HepG2 (cell line): ENCODE data around the gene F12. TPM values are rescaled to one million over a fixed set of nuclear protein-coding genes. Genes with fewer than 3 reads are reported as not detected.

Experiments used
- ATAC-seq: fragments of 200-7000 bp; cut with Tn5 transposase; 3 replicates; pipeline ENCODE4 v1.9.1; 2020; ENCODE audit warnings: mild to moderate bottlenecking, moderate library complexity
- BruUV-seq: library from RNA; stranded (reverse); fragments of 400-500 nt; replicated peaks from 2 replicates; lab custom pipeline; 2021; lab: Mats Ljungman, UMichigan
- CTCF ChIA-PET: fragments of 300-600 bp; formaldehyde crosslinking; extraction: SDS; loops from one replicate; lab custom pipeline; 2021; ENCODE audit warnings: low total read pairs, inconsistent platforms, low intra/inter-chr PET ratio; lab: Yijun Ruan, JAX
- POLR2A ChIA-PET: fragments of 350-600 bp; sonication (Branson Sonifier 250); formaldehyde crosslinking; loops from one replicate; lab custom pipeline; 2020; ENCODE audit warnings: antibody characterized with exemption, inconsistent platforms; lab: Yijun Ruan, JAX
- DNase-seq: peaks from one replicate; pipeline ENCODE4 v3.0.0-alpha.2; 2015; ENCODE audit warnings: low spot score
- FAIRE-seq: peaks from 3 replicates; lab custom pipeline; 2011; peaks lifted over from hg19 to GRCh38; lab: Jason Lieb, UNC
- H2AFZ ChIP-seq: one replicate; pipeline ENCODE4 v1.6.1; 2011; ENCODE audit warnings: low read length, inconsistent platforms
- H3K27ac ChIP-seq: fragments of 300-600 bp; 3 replicates; pipeline ENCODE4 v1.8.0; 2011; ENCODE audit warnings: mixed run types, mild to moderate bottlenecking, mixed read lengths, low read length, inconsistent platforms; ENCODE audit not compliant: insufficient read depth; ENCODE audit errors: extremely low read length
- H3K27me3 ChIP-seq, 2 experiments: fragments of 200-600 bp in 1 of 2; 2 replicates in 1 of 2; 3 replicates in 1 of 2; pipeline versions ENCODE4 v1.6.0 to v1.8.0; 2011; ENCODE audit warnings: low read length in 2 of 2, mild to moderate bottlenecking in 2 of 2, moderate library complexity in 2 of 2, inconsistent platforms in 1 of 2; ENCODE audit not compliant: insufficient read depth in 2 of 2, control insufficient read depth in 1 of 2
- H3K36me3 ChIP-seq, 2 experiments: fragments of 200-600 bp in 1 of 2; replicated peaks in 1 of 2; 2 replicates in 1 of 2; 3 replicates in 1 of 2; pipeline versions ENCODE4 v1.5.1 to v1.8.0; 2011; ENCODE audit warnings: low read length in 2 of 2, inconsistent platforms in 1 of 2; ENCODE audit not compliant: insufficient read depth in 2 of 2, control insufficient read depth in 1 of 2
- H3K4me1 ChIP-seq: 2 replicates; pipeline ENCODE4 v1.5.1; 2012; ENCODE audit warnings: low read length, inconsistent platforms; ENCODE audit not compliant: insufficient read depth
- H3K4me2 ChIP-seq: 2 replicates; pipeline ENCODE4 v1.6.0; 2011; ENCODE audit warnings: low read depth, low read length, inconsistent platforms
- H3K4me3 ChIP-seq, 3 experiments: fragments of 200-600 bp in 1 of 3; sonication (generic), shearing (Covaris generic) in 1 of 3; replicated peaks in 1 of 3; 2 replicates each; pipeline ENCODE4 v1.5.1; 2011 to 2016; ENCODE audit warnings: low read length in 3 of 3, inconsistent platforms in 2 of 3, low read depth in 2 of 3, mild to moderate bottlenecking in 2 of 3, control low read depth in 1 of 3, mixed read lengths in 1 of 3; ENCODE audit not compliant: insufficient read depth in 1 of 3
- H3K79me2 ChIP-seq: one replicate; pipeline ENCODE4 v1.6.1; 2011; ENCODE audit warnings: low read length, inconsistent platforms; ENCODE audit not compliant: insufficient read depth
- H3K9ac ChIP-seq: 2 replicates; pipeline ENCODE4 v1.6.0; 2011; ENCODE audit warnings: mild to moderate bottlenecking, low read depth, low read length, inconsistent platforms; ENCODE audit not compliant: insufficient read depth
- H3K9me3 ChIP-seq: 2 replicates; pipeline ENCODE4 v1.5.1; 2012; ENCODE audit warnings: mild to moderate bottlenecking, low read length
- H4K20me1 ChIP-seq: 2 replicates; pipeline ENCODE4 v1.6.0; 2011; ENCODE audit warnings: inconsistent platforms, mild to moderate bottlenecking, low read length, moderate library complexity; ENCODE audit not compliant: insufficient read depth
- CREBL2 ChIP-seq: sonication (generic); formaldehyde crosslinking; IDR thresholded peaks from 2 replicates; pipeline ENCODE4 v1.8.1; 2023; ENCODE audit warnings: missing genetic modification reagents, mild to moderate bottlenecking, borderline replicate concordance
- JUND ChIP-seq: sonication (generic); formaldehyde crosslinking; IDR thresholded peaks from 2 replicates; pipeline ENCODE4 v1.8.0; 2022; ENCODE audit warnings: mild to moderate bottlenecking, missing genetic modification reagents
- MAF1 ChIP-seq: sonication (generic); formaldehyde crosslinking; IDR thresholded peaks from 2 replicates; pipeline ENCODE4 v1.5.0; 2020; ENCODE audit warnings: missing genetic modification reagents, borderline replicate concordance
- PAF1 ChIP-seq: IDR thresholded peaks from 2 replicates; pipeline ENCODE4 v1.6.1; 2016; ENCODE audit warnings: missing genetic modification reagents, missing compliant biosample characterization
- PRPF4 ChIP-seq: fragments of 200-400 bp; formaldehyde crosslinking; IDR thresholded peaks from 2 replicates; pipeline ENCODE4 v1.6.1; 2016; ENCODE audit warnings: low read length, low read depth; ENCODE audit not compliant: poor library complexity, severe bottlenecking
- ZMAT5 ChIP-seq: sonication (generic); formaldehyde crosslinking; IDR thresholded peaks from 2 replicates; pipeline ENCODE4 v1.5.0; 2020; ENCODE audit warnings: mild to moderate bottlenecking, low read depth, missing genetic modification reagents, borderline replicate concordance
- WGBS: methylation state at CpG from one replicate; pipeline ENCODE4 v1.1.6; 2017; ENCODE audit warnings: low lambda C conversion rate; 5-methylcytosine and 5-hydroxymethylcytosine counted together
- in situ Hi-C: cut with HindIII; loops from 2 replicates; pipeline ENCODE4 v1.10.0; 2017; ENCODE audit warnings: low pct_unique_long_range_greater_than_20kb; ENCODE audit not compliant: extremely low pct_ligation_motif_present
- intact Hi-C: fragments of 100-400 bp; cut with micrococcal nuclease; formaldehyde crosslinking; loops from one replicate; pipeline ENCODE4 v1.10.0; 2022; ENCODE audit not compliant: unreplicated experiment
- polyA plus RNA-seq, 8 experiments: library from polyadenylated mRNA; depleted of rRNA in 3 of 8; stranded (reverse) in 7 of 8; unstranded in 1 of 8; fragments of >200 nt; fragmentation: Illumina TruSeq in 4 of 8; extraction: Trizol in 4 of 8; gene quantifications; 2 replicates each; pipeline versions ENCODE4 v1.2.1 to v1.2.3, GENCODE V29; 2011 to 2016; ENCODE audit warnings: low read depth in 4 of 8, missing spikeins in 1 of 8, mixed read lengths in 1 of 8; ENCODE audit not compliant: insufficient read depth in 1 of 8
- total RNA-seq, 5 experiments: library from RNA; depleted of rRNA; stranded (reverse); fragments of >200 nt; fragmentation: Illumina TruSeq; extraction: Trizol; gene quantifications; 2 replicates each; pipeline ENCODE4 v1.2.3, GENCODE V29; 2016; ENCODE audit warnings: low read depth in 1 of 5
- TF ChIP-seq, protein P1 (sequence below): sonication (generic); formaldehyde crosslinking; IDR thresholded peaks from one replicate; pipeline ENCODE4 v1.5.1; 2020; ENCODE audit warnings: mild to moderate bottlenecking, missing genetic modification reagents; ENCODE audit errors: not compliant biosample characterization

Gene F12
- total and polyA plus RNA-seq, 2 of the 13 experiments (the other 11 are each of a cell fraction or from before 2014, with no cell fraction given) = 2.5 to 3.0 TPM

DNA sequence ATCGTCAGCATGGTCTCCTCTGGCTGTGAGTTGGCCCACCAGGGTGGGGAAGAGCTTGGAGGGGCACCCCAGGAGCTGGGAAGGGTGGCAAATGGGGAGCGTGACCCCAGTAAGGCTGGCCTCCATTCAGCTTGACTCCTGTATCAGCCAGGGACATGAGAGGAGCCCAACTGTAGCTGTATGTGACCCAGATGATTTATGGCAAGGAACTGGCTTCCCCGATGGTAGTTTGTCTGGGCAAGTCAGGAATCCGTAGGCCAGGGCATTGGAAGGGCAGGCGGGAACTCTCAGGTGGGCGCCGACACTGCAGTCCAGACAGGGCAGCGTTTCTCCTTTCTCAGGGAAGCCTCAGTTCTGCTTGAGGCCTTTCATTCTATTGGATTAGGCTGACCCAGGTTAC, 22.8 kb downstream of the F12 start (continued):
- TF ChIP-seq CREBL2 (CRISPR knock-in tag) = no peak

GRCh38 chr5:177385720-177386119, 23.6 kb downstream of the F12 start:
- H3K36me3 ChIP-seq = no peaks in the 10 kb centered on the region
- ATAC-seq (no peak), DNase-seq (no peak), FAIRE-seq (no peak)
- POLR2A ChIA-PET = no interaction called here
- no peak overlapping the region for H3K27ac ChIP-seq
- in situ Hi-C loops = loop anchor here (5.0 kb wide), 1 partner anchor 72 kb away; no protein-coding TSS in a partner anchor
- no peaks in the 10 kb centered on the region for H4K20me1 ChIP-seq
- peaks cover 63% of the 10 kb centered on the region for H3K4me1 ChIP-seq
- no TSS peak for BruUV-seq
- no peak overlapping the region for H3K9ac ChIP-seq
- CTCF ChIA-PET = no interaction called here
- H3K27me3 ChIP-seq = peaks cover 8 to 29% of the 10 kb centered on the region in 2 experiments; a peak in 4 of 5 replicates
- no peak for TF ChIP-seq ZMAT5
- H3K4me3 ChIP-seq = no peak overlapping the region
- intact Hi-C loops = no loop called here
- H2AFZ ChIP-seq = no peak overlapping the region
- H3K79me2 ChIP-seq = no peaks in the 10 kb centered on the region
- no peaks in the 10 kb centered on the region for H3K9me3 ChIP-seq
- H3K4me2 ChIP-seq = no peak overlapping the region
- WGBS = 10% methylated on average over 3 of the region's 11 CpGs

- no peaks in the 10 kb centered on the region for H3K36me3 ChIP-seq
- H3K4me3 ChIP-seq = 0 out of 6 replicates have a peak within 1 kb of the TSS, but pooled peaks of 1 of the 3 experiments have one; percentile 9
- H3K79me2 ChIP-seq = no peaks in the 10 kb centered on the region
- no peak within 1 kb of the TSS for H3K9ac ChIP-seq
- no peak within 1 kb of the TSS for H2AFZ ChIP-seq
- ATAC-seq (no peak), FAIRE-seq (no peak), DNase-seq (no peak)
- no TSS peak for BruUV-seq
- ChIA-PET POLR2A (interaction anchor here (3.0 kb wide), 1 partner anchor 12 kb away, joined by 19 read pairs; no protein-coding TSS in a partner anchor), CTCF (no interaction called here)
- H3K9me3 ChIP-seq = no peaks in the 10 kb centered on the region
- no peak within 1 kb of the TSS for H3K27ac ChIP-seq
- peaks cover 62% of the 10 kb centered on the region for H3K4me1 ChIP-seq
- WGBS = 25% methylated on average over 4 of the region's 4 CpGs
- H4K20me1 ChIP-seq = no peaks in the 10 kb centered on the region
- peak within 1 kb of the TSS; percentile 5; the same call in 1 of the 2 replicates for H3K4me2 ChIP-seq
- H3K27me3 ChIP-seq = peaks cover 8 to 28% of the 10 kb centered on the region in 2 experiments; a peak in 4 of 5 replicates
- in situ Hi-C loops (no loop called here), intact Hi-C loops (no loop called here)
- TF ChIP-seq, protein P1, sequence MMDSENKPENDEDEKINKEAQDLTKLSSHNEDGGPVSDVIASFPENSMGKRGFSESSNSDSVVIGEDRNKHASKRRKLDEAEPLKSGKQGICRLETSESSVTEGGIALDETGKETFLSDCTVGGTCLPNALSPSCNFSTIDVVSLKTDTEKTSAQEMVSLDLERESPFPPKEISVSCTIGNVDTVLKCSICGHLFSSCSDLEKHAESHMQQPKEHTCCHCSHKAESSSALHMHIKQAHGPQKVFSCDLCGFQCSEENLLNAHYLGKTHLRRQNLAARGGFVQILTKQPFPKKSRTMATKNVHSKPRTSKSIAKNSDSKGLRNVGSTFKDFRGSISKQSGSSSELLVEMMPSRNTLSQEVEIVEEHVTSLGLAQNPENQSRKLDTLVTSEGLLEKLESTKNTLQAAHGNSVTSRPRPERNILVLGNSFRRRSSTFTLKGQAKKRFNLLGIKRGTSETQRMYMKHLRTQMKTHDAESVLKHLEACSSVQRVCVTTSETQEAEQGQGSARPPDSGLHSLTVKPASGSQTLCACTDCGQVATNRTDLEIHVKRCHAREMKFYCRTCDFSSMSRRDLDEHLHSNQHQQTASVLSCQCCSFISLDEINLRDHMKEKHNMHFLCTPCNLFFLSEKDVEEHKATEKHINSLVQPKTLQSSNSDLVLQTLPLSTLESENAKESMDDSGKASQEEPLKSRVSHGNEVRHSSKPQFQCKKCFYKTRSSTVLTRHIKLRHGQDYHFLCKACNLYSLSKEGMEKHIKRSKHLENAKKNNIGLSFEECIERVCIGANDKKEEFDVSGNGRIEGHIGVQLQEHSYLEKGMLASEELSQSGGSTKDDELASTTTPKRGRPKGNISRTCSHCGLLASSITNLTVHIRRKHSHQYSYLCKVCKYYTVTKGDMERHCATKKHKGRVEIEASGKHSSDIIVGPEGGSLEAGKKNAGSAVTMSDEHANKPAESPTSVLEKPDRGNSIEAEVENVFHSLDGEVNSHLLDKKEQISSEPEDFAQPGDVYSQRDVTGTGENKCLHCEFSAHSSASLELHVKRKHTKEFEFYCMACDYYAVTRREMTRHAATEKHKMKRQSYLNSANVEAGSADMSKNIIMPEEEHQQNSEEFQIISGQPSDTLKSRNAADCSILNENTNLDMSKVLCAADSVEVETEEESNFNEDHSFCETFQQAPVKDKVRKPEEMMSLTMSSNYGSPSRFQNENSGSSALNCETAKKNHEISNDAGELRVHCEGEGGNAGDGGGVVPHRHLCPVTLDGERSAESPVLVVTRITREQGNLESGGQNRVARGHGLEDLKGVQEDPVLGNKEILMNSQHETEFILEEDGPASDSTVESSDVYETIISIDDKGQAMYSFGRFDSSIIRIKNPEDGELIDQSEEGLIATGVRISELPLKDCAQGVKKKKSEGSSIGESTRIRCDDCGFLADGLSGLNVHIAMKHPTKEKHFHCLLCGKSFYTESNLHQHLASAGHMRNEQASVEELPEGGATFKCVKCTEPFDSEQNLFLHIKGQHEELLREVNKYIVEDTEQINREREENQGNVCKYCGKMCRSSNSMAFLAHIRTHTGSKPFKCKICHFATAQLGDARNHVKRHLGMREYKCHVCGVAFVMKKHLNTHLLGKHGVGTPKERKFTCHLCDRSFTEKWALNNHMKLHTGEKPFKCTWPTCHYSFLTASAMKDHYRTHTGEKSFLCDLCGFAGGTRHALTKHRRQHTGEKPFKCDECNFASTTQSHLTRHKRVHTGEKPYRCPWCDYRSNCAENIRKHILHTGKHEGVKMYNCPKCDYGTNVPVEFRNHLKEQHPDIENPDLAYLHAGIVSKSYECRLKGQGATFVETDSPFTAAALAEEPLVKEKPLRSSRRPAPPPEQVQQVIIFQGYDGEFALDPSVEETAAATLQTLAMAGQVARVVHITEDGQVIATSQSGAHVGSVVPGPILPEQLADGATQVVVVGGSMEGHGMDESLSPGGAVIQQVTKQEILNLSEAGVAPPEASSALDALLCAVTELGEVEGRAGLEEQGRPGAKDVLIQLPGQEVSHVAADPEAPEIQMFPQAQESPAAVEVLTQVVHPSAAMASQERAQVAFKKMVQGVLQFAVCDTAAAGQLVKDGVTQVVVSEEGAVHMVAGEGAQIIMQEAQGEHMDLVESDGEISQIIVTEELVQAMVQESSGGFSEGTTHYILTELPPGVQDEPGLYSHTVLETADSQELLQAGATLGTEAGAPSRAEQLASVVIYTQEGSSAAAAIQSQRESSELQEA (CRISPR knock-in tag) = no peak
- TF ChIP-seq PRPF4 (no peak), PAF1 (CRISPR knock-in tag) (no peak), JUND (CRISPR knock-in tag) (no peak), MAF1 (CRISPR knock-in tag) (no peak)
These were observed 25.2 kb downstream of the F12 start, which contains the start of gene SLC34A1 for GRCh38 chr5:177384134-177384533. Gene SLC34A1 (plus strand): TSS chr5:177384434. CDS start chr5:177385742, 1,308 bp downstream.
